ENCODE measurements around the gene TRERF1. TPM values are rescaled to one million over a fixed set of nuclear protein-coding genes. Genes with fewer than 3 reads are reported as not detected.

Gene TRERF1
- total and polyA plus RNA-seq, 2 experiments from 2014 or later: 11.2 to 20.6 TPM

GRCh38 chr6:42264852-42265390 lies 186.8 kb downstream of the TRERF1 start (continued):
- TF ChIP-seq ZNF462 (CRISPR knock-in tag; IDR thresholded peaks at IDR 0.05): no peak

- H3K36me3 ChIP-seq (ENCODE audit: insufficient read depth): peaks cover 5% of the 10 kb centered on the region; the same call in 1 of the 2 replicates
- H2AFZ ChIP-seq: no peak overlapping the region
- no peaks in the 10 kb centered on the region for H3K9me2 ChIP-seq (ENCODE audit: insufficient read depth)
- peaks cover 3% of the 10 kb centered on the region for H4K20me1 ChIP-seq (replicated peaks; ENCODE audit: insufficient read depth)
- no peak overlapping the region for H3K4me3 Mint-ChIP-seq
- ATAC-seq (no peak), DNase-seq (ENCODE audit: low spot score) (no peak)
- peaks cover 29% of the 10 kb centered on the region for H3K36me3 Mint-ChIP-seq (ENCODE audit: low read depth)
- H3K9me3 Mint-ChIP-seq: no peaks in the 10 kb centered on the region
- no peak overlapping the region for H3K27ac ChIP-seq (ENCODE audit: low read depth)
- no peaks in the 10 kb centered on the region for H3K27me3 ChIP-seq (ENCODE audit: insufficient read depth)
- H3K4me3 ChIP-seq: no peak overlapping the region
- H3K27me3 Mint-ChIP-seq (ENCODE audit: insufficient read depth, low read depth, poor library complexity): peaks cover 18% of the 10 kb centered on the region
- H3K4me1 ChIP-seq (ENCODE audit: insufficient read depth): peaks cover 10% of the 10 kb centered on the region; the same call in 1 of the 2 replicates
- H3K4me2 ChIP-seq: no peak overlapping the region
- no peaks in the 10 kb centered on the region for H3F3A ChIP-seq (replicated peaks; ENCODE audit: low read depth)
- H3K4me1 Mint-ChIP-seq: peaks cover 22% of the 10 kb centered on the region
- no peak overlapping the region for H3K27ac Mint-ChIP-seq
- H3K79me2 ChIP-seq (replicated peaks; ENCODE audit: insufficient read depth): no peaks in the 10 kb centered on the region
- TF ChIP-seq POLR2AphosphoS5 (IDR thresholded peaks at IDR 0.05; ENCODE audit: low read depth) (no peak), ZNF331 (CRISPR knock-in tag; IDR thresholded peaks at IDR 0.05; ENCODE audit: low read depth) (no peak), ETS1 (IDR thresholded peaks at IDR 0.05) (no peak), NANOG (IDR thresholded peaks at IDR 0.05; ENCODE audit: borderline replicate concordance) (no peak), ZNF114 (CRISPR knock-in tag; IDR thresholded peaks at IDR 0.05) (no peak), CTCF (conservative IDR thresholded peaks at IDR 0.05; ENCODE audit: low read depth in 2 of 2) (no peak), REST (IDR thresholded peaks at IDR 0.05; ENCODE audit: unreplicated experiment) (no peak)
Measured at GRCh38 chr6:42264162-42264851, 187.4 kb downstream of the TRERF1 start.

Measured in GM23338 (cell line).